Right lobe of liver (tissue), 4 donors: ENCODE data around the gene HOTAIR.

Experiments
- CTCF ChIP-seq, 4 donors: fragments of 200-600 bp in 3 of 4; fragments of 450-650 bp in 1 of 4; IDR thresholded peaks; one replicate each; pipeline versions ENCODE4 v1.5.1 to v1.8.0; 2016 to 2022; ENCODE audit warnings: antibody characterized with exemption in 4 of 4, mild to moderate bottlenecking in 2 of 4
- POLR2A ChIP-seq: fragments of 450-650 bp; IDR thresholded peaks from one replicate; pipeline ENCODE4 v1.6.1; 2017; ENCODE audit warnings: antibody characterized with exemption, mild to moderate bottlenecking
- donor health status: DM: no; HTN: no; CAD: no.
- donor health status: DM: no; HTN: no; CAD: no.
- donor health status: DM: no; HTN: yes; CAD: no.

GRCh38 chr12:54017027-54017788 is 42.5 kb upstream of the HOTAIR start:
- TF ChIP-seq CTCF (IDR thresholded peaks at IDR 0.05), result no peak
- no peak for TF ChIP-seq POLR2A
